Occipital lobe (tissue), 2 donors: ENCODE results near the gene SLC25A33. TPM values are rescaled to one million over a fixed set of nuclear protein-coding genes. Genes with fewer than 3 reads are reported as not detected.

Source experiments
- DNase-seq: peaks from one replicate; lab custom pipeline; 2025; lab: John Stamatoyannopoulos, UW
- total RNA-seq: library from RNA; depleted of rRNA; stranded (reverse); fragments of >200 nt; gene quantifications from one replicate; pipeline ENCODE4 v1.2.3, GENCODE V29; 2014

SLC25A33 gene
- total RNA-seq, 1 donor from 2014 or later: 13.9 TPM

GRCh38 chr1:9600861-9601834 lies 61.9 kb downstream of the SLC25A33 start:
- DNase-seq: no peak

- DNase-seq: no peak
These were observed 62.9 kb downstream of the SLC25A33 start for GRCh38 chr1:9601942-9602793.

- DNase-seq: no peak
These were observed 63.5 kb downstream of the SLC25A33 start for GRCh38 chr1:9602794-9603167.

GRCh38 chr1:9603307-9603706 lies 64.0 kb downstream of the SLC25A33 start:
- no peak for DNase-seq

DNA sequence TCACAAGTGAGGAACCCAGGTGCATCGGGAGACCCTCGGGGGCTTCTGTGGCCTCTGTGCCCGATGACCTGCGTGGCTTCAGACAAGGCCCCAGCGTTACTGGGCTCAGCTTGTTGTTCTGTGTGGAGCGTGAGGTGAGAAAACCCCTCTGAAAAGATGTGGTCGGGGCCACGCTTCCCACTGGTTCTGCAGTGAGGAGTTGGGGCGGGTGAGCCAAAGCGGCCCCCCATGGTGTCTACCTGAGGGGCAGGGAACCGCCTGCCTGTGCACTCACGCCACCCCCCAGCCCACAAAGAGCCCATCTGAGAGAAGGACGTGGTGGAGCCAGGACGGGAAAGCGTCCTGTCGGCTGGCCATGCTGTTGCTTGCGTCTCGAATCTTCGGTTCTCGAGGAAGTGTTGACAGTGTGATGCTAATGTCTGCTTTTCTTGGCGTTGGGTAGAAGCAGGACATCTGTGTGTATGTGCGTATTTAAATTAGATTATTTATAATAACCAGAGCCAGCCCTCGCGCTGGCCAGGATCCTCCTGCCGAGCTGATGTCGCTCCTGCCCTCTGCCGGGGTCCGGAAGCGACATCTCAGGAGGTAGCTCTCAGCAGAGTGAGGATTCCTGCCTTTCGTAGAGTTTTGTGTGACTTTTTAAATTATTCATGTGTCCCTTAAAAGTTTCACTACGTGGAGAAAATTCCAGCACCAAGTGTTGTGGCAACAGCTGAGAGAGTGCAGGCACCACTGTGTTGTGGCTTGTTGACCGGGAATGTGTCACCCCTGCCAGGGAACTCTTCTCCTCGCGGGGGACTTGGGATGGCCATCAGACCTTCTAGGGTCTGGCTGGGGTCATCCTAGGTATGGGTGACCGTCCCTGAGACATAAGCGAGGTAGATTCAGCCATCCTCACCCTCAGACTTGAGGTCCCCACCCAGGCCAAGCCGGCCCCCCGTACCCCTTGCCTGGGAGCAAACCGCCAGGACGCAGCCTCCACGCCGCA lies 64.8 kb downstream of the SLC25A33 start:
- DNase-seq: no peak

GRCh38 chr1:9604836-9605235 lies 65.6 kb downstream of the SLC25A33 start:
- DNase-seq: no peak

DNA sequence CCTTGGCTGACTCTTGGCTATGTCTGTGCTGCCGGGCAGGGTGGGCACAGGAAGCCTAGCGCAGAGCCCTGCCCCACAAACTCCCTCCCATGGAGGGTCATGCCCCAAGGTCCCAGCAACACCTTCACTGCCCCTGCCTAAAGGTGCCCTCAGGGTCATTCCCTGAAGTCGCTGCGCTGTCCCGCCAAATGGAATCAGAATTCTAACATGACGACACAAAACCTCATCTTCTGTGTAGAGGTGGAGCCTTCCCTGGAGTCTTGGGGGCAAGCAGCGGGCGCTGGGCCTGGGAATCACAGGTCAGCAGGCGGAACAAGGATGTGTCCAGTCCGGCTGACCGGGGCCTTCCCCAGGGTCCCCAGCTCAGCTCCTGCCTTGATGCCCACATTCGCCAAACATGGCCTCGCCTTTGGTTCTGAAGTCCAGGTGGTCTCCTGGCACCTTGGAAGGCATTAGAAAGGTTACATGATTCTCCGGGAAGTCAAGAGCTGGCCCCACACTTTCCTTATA lies 66.7 kb downstream of the SLC25A33 start:
- no peak for DNase-seq

DNA sequence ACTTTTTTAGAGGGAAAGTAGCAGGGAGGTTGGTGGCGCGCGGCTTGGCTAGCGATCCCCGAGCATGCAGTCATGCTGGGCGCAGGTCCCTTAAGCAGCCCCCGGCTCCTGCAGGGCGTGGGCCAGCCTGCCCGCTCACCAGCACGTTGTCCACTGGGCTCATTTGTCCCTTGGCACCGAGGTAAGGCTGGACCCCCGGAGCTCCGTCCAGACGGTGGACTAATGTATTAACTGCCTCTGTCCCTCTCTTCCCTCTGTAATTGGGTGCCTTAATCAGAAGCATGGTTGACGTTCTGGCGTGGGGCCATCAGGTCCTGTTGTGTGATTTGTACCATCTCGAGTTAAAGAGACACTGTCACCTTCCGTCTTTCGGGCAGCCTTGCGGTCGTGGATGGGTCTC lies 67.2 kb downstream of the SLC25A33 start:
- no peak for DNase-seq

DNA sequence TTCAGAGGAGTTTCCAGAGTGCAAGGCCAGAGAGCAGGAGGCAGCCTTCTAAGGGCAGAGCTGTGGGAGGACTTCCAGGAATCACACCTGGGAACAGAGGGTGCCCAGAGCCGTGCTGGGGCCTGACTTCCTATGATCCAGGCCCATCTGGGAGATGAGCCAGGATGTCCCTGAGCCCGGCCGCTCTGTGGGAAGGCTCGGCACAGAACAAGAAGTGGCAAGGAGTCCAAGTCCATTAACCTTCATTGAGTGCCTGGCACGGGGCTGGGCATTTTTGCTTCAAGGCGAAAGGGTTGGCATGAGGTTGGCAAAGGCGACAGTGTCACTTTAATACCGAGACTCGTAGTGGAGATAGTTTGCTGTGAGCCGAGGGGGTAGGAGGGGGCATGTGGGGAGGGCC lies 67.7 kb downstream of the SLC25A33 start:
- no peak for DNase-seq

DNA sequence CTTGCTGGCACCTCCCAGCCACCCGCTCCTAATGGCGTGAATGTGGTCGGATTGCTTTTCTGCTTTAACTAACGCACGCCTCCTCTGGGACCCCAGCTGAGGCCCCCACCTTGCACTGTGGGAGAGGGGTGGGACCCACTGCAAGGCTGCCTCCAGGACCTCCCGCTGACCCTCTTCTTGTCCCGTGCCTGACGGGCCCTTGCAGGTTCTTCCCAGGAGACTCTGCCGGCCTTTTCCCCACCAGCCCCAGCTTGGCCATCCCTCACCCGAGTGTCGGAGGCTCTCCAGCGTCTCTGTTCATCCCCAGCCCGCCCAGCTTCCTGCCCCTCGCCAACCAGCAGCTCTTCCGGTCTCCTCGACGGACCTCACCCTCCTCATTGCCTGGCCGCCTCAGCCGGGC lies 68.1 kb downstream of the SLC25A33 start:
- no peak for DNase-seq

DNA sequence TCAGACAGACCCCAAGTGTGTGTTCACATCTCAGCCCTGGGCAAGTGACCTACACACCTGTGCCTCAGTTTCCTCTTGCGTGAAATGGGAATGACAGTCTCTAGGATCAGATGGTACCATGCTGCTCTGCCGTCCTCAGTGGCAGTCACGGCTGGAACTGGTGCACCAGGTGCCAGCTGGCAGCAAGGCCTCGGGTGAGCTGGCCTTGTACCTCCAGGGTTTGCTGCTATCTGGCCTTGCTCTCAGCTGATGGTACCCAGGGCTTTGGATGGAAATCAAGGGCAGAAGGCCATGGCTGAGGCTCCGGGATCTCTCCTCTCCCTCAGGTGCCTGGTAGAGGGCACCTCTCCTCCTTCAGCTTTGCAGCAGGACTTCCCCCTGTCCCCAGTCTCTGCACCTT lies 70.7 kb downstream of the SLC25A33 start:
- no peak for DNase-seq

GRCh38 chr1:9610548-9610947 lies 71.3 kb downstream of the SLC25A33 start:
- no peak for DNase-seq

- DNase-seq: no peak
These were observed 72.5 kb downstream of the SLC25A33 start for GRCh38 chr1:9611716-9612115.

DNA sequence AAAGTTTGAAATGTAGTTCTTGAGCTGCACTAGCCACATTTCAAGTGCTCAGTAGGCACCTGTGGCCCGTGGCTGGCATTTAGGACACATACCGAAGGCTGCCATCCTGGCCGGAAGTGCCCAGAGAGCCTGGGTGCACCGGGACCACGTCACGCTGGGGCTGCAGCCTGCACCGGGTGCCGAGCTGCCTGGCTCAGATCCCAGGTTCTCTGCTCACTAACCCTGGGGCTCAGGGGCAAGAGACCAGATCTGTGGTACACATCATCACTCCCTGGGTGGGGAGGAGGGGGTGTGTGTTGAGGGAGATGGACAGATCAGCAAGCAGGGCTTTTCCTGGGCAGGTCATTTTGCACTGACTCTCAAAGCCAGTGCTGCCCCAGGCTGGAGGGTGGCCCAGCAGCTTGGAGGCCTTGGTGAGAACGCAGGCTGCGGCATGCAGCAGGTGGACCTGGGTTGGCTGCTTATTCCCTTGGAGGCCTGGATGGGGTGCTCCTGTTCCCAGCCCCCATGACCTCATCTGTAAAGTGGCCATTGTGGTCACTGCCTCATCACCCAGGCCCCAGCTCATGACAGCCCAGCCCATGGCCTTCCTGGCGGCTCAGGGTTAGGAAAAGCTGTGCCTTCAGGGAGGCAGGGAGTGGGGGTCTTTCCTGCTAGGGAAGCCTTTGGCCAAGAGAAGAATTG lies 73.0 kb downstream of the SLC25A33 start:
- DNase-seq: no peak

DNA sequence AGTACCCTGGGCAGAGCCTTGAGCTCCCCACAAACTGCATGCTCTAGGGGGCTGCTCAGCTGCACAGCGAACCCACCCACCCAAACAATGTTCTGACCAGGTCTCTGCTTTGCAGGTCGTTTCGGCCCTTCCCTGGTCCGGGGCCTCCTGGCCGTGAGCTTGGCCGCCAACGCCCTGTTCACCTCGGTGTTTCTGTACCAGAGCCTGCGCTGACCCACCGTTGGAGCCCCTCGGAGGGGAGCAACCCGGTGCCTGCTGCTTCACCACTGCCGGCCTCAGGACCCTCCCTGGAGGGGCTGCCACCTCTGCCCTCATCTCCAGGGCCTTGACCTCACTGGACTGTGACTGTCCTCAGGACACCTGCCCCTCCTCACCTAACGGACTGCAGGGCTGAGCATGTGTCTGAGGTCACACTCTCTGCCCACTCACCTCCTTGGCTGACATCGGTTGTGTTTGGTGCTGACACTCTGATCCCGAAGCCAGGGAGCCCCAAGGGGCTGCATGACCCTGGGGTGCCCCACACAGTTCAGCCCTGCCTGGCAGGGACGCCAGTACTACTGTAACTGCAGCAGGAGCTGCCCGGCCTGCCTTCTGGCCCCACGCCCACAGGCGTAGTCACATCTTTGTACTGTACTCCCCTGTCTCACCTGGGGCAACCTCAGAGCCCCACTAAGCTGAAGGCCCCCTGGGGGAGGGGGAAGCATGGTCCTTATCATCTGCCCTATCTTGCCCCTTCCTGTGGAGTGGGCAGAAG lies 73.8 kb downstream of the SLC25A33 start:
- no peak for DNase-seq

GRCh38 chr1:9613625-9614299 lies 74.5 kb downstream of the SLC25A33 start:
- no peak for DNase-seq

- DNase-seq: no peak
These were observed 76.2 kb downstream of the SLC25A33 start for GRCh38 chr1:9615316-9616063.
